ENCODE results near the gene ACOT8.

The ACOT8 gene

GRCh38 chr20:45852326-45852725 lies 4.9 kb downstream of the ACOT8 start:
- in situ Hi-C loops (cut with MboI; ENCODE audit: low pct_unique_long_range_greater_than_20kb, low sequenced_read_pairs, unreplicated experiment), result no loop called here

GRCh38 chr20:45851501-45851900 lies 5.7 kb downstream of the ACOT8 start:
- in situ Hi-C loops (cut with MboI; ENCODE audit: low pct_unique_long_range_greater_than_20kb, low sequenced_read_pairs, unreplicated experiment), result no loop called here
- DNase-seq (ENCODE audit: low spot score), result no peak

More at GRCh38 chr20:45852326-45852725, 4.9 kb downstream of the ACOT8 start:
- DNase-seq (ENCODE audit: low spot score), result no peak
- TF ChIP-seq CTCF (IDR thresholded peaks at IDR 0.05; ENCODE audit: extremely low read depth, insufficient read depth, missing control alignments), result no peak

GRCh38 chr20:45850926-45851325 lies 6.3 kb downstream of the ACOT8 start:
- TF ChIP-seq CTCF (IDR thresholded peaks at IDR 0.05; ENCODE audit: extremely low read depth, insufficient read depth, missing control alignments), result no peak
- DNase-seq (ENCODE audit: low spot score), result no peak
- in situ Hi-C loops (cut with MboI; ENCODE audit: low pct_unique_long_range_greater_than_20kb, low sequenced_read_pairs, unreplicated experiment), result no loop called here

More at GRCh38 chr20:45851501-45851900, 5.7 kb downstream of the ACOT8 start:
- TF ChIP-seq CTCF (IDR thresholded peaks at IDR 0.05; ENCODE audit: extremely low read depth, insufficient read depth, missing control alignments), result no peak

- no peak for DNase-seq (ENCODE audit: low spot score)
- in situ Hi-C loops (cut with MboI; ENCODE audit: low pct_unique_long_range_greater_than_20kb, low sequenced_read_pairs, unreplicated experiment), result no loop called here
- no peak for TF ChIP-seq CTCF (IDR thresholded peaks at IDR 0.05; ENCODE audit: extremely low read depth, insufficient read depth, missing control alignments)
Measured at GRCh38 chr20:45850238-45850637, 7.0 kb downstream of the ACOT8 start.

GRCh38 chr20:45848969-45849582 lies 8.1 kb downstream of the ACOT8 start:
- no peak for TF ChIP-seq CTCF (IDR thresholded peaks at IDR 0.05; ENCODE audit: extremely low read depth, insufficient read depth, missing control alignments)
- in situ Hi-C loops (cut with MboI; ENCODE audit: low pct_unique_long_range_greater_than_20kb, low sequenced_read_pairs, unreplicated experiment), result no loop called here
- no peak for DNase-seq (ENCODE audit: low spot score)

- TF ChIP-seq CTCF (IDR thresholded peaks at IDR 0.05; ENCODE audit: extremely low read depth, insufficient read depth, missing control alignments), result no peak
- in situ Hi-C loops (cut with MboI; ENCODE audit: low pct_unique_long_range_greater_than_20kb, low sequenced_read_pairs, unreplicated experiment), result no loop called here
- no peak for DNase-seq (ENCODE audit: low spot score)
Measured at GRCh38 chr20:45848421-45848820, 8.8 kb downstream of the ACOT8 start.
